Trophoblast cell (in vitro differentiated cells and primary cell): Measurements from ENCODE around the gene PLIN4.

Experiments
- DNase-seq, 2 donors: peaks; one replicate each; pipeline ENCODE4 v3.0.0-alpha.2; 2016
- H2AFZ ChIP-seq: 2 replicates; pipeline ENCODE4 v1.6.1; 2013; ENCODE audit warnings: low read length, moderate library complexity, mild to moderate bottlenecking; ENCODE audit not compliant: insufficient read depth, poor library complexity
- H2AK5ac ChIP-seq: 2 replicates; pipeline ENCODE4 v1.6.1; 2013; ENCODE audit warnings: mild to moderate bottlenecking, low read length
- H2BK120ac ChIP-seq: 2 replicates; pipeline ENCODE4 v1.6.1; 2013; ENCODE audit warnings: low read length, mild to moderate bottlenecking, moderate library complexity; ENCODE audit not compliant: insufficient read depth, poor library complexity
- H2BK12ac ChIP-seq: 2 replicates; pipeline ENCODE4 v1.6.1; 2013; ENCODE audit warnings: mild to moderate bottlenecking, low read length, moderate library complexity
- H2BK5ac ChIP-seq: 2 replicates; pipeline ENCODE4 v1.6.1; 2013; ENCODE audit warnings: low read length, low read depth, moderate library complexity, mild to moderate bottlenecking; ENCODE audit not compliant: poor library complexity
- H3K14ac ChIP-seq: 2 replicates; pipeline ENCODE4 v1.6.1; 2013; ENCODE audit warnings: mild to moderate bottlenecking, low read length
- H3K18ac ChIP-seq: 2 replicates; pipeline ENCODE4 v1.6.1; 2013; ENCODE audit warnings: mild to moderate bottlenecking, low read length
- H3K23ac ChIP-seq: 2 replicates; pipeline ENCODE4 v1.6.1; 2013; ENCODE audit warnings: low read length
- H3K27ac ChIP-seq: 2 replicates; pipeline ENCODE4 v1.5.1; 2013; ENCODE audit warnings: low read depth, mild to moderate bottlenecking, inconsistent platforms, low read length, moderate library complexity
- H3K27me3 ChIP-seq: 2 replicates; pipeline ENCODE4 v1.6.1; 2013; ENCODE audit warnings: inconsistent platforms, mild to moderate bottlenecking, low read length, moderate library complexity; ENCODE audit not compliant: insufficient read depth
- H3K36me3 ChIP-seq, 2 experiments: 1 replicate in 1 of 2; 2 replicates in 1 of 2; pipeline ENCODE4 v1.6.1; 2013; ENCODE audit warnings: low read length in 2 of 2, mild to moderate bottlenecking in 2 of 2, moderate library complexity in 1 of 2; ENCODE audit not compliant: insufficient read depth in 2 of 2, control insufficient read depth in 1 of 2
- H3K4ac ChIP-seq: 2 replicates; pipeline ENCODE4 v1.6.1; 2013; ENCODE audit warnings: low read depth, mild to moderate bottlenecking, low read length, moderate library complexity
- H3K4me1 ChIP-seq, 2 experiments: 1 replicate in 1 of 2; 2 replicates in 1 of 2; pipeline ENCODE4 v1.6.1; 2013; ENCODE audit warnings: low read length in 2 of 2, mild to moderate bottlenecking in 2 of 2, moderate library complexity in 1 of 2; ENCODE audit not compliant: insufficient read depth in 2 of 2, control insufficient read depth in 1 of 2
- H3K4me2 ChIP-seq: 2 replicates; pipeline ENCODE4 v1.6.1; 2013; ENCODE audit warnings: inconsistent platforms, mild to moderate bottlenecking, low read length, moderate library complexity
- H3K4me3 ChIP-seq: 2 replicates; pipeline ENCODE4 v1.5.1; 2013; ENCODE audit warnings: mild to moderate bottlenecking, low read depth, low read length, inconsistent platforms
- H3K79me1 ChIP-seq: one replicate; pipeline ENCODE4 v1.6.1; 2013; ENCODE audit warnings: low read length
- H3K79me2 ChIP-seq: 2 replicates; pipeline ENCODE4 v1.6.1; 2013; ENCODE audit warnings: low read length, mild to moderate bottlenecking; ENCODE audit not compliant: control insufficient read depth, insufficient read depth, poor library complexity
- H3K9ac ChIP-seq: 2 replicates; pipeline ENCODE4 v1.6.1; 2013; ENCODE audit warnings: mild to moderate bottlenecking, low read length
- H3K9me3 ChIP-seq: 2 replicates; pipeline ENCODE4 v1.6.1; 2013; ENCODE audit warnings: low read depth, mild to moderate bottlenecking, control low read depth, inconsistent platforms, low read length; ENCODE audit not compliant: insufficient read depth
- H4K12ac ChIP-seq: 2 replicates; pipeline ENCODE4 v1.6.1; 2013; ENCODE audit warnings: low read depth, mild to moderate bottlenecking, low read length, moderate library complexity
- H4K8ac ChIP-seq: 2 replicates; pipeline ENCODE4 v1.6.1; 2013; ENCODE audit warnings: low read depth, mild to moderate bottlenecking, low read length, moderate library complexity
- H4K91ac ChIP-seq: one replicate; pipeline ENCODE4 v1.6.1; 2013; ENCODE audit warnings: low read depth, mild to moderate bottlenecking, low read length, moderate library complexity
- WGBS: extraction: QIAGEN DNeasy Blood & Tissue Kit; methylation state at CpG from one replicate; pipeline ENCODE4 v1.1.7; 2013; ENCODE audit warnings: missing lambda C conversion rate; ENCODE audit not compliant: insufficient read length, insufficient coverage; ENCODE audit errors: extremely low coverage; 5-methylcytosine and 5-hydroxymethylcytosine counted together

PLIN4 gene

GRCh38 chr19:4453232-4454179 is 64.8 kb downstream of the PLIN4 start:
- no peak overlapping the region for H2AK5ac ChIP-seq
- no CpG with 5 or more reads among the region's 34 CpGs for WGBS
- peaks cover 30 to 31% of the 10 kb centered on the region in 2 experiments for H3K36me3 ChIP-seq
- no peak overlapping the region for H2BK120ac ChIP-seq
- no peak overlapping the region for H4K12ac ChIP-seq
- no peak overlapping the region for H2AFZ ChIP-seq
- H3K23ac ChIP-seq: no peak overlapping the region
- H3K79me1 ChIP-seq: peaks cover 5% of the 10 kb centered on the region
- DNase-seq: no peak
- H3K18ac ChIP-seq: no peak overlapping the region
- no peak overlapping the region for H3K27ac ChIP-seq
- H4K91ac ChIP-seq: no peak overlapping the region
- H4K8ac ChIP-seq: no peak overlapping the region
- H3K14ac ChIP-seq: no peak overlapping the region
- no peaks in the 10 kb centered on the region for H3K27me3 ChIP-seq
- no peak overlapping the region for H3K9ac ChIP-seq
- H3K4me2 ChIP-seq: no peak overlapping the region
- H3K79me2 ChIP-seq: peaks cover 7% of the 10 kb centered on the region
- H3K4me3 ChIP-seq: no peak overlapping the region
- H2BK12ac ChIP-seq: no peak overlapping the region
- no peak overlapping the region for H2BK5ac ChIP-seq
- H3K9me3 ChIP-seq: no peaks in the 10 kb centered on the region
- no peak overlapping the region for H3K4ac ChIP-seq
- peaks cover 3 to 8% of the 10 kb centered on the region in 2 experiments for H3K4me1 ChIP-seq

GRCh38 chr19:4452230-4452990 is 65.9 kb downstream of the PLIN4 start:
- no peak overlapping the region for H2AFZ ChIP-seq
- peaks cover 6% of the 10 kb centered on the region for H3K79me2 ChIP-seq
- no peak overlapping the region for H3K4ac ChIP-seq
- H3K4me3 ChIP-seq: no peak overlapping the region
- H3K9me3 ChIP-seq: no peaks in the 10 kb centered on the region
- no peak overlapping the region for H3K9ac ChIP-seq
- no CpG with 5 or more reads among the region's 24 CpGs for WGBS
- peaks cover 41 to 42% of the 10 kb centered on the region in 2 experiments for H3K36me3 ChIP-seq
- no peak overlapping the region for H3K18ac ChIP-seq
- no peak for DNase-seq
- no peak overlapping the region for H2BK5ac ChIP-seq
- peaks cover 4% of the 10 kb centered on the region for H3K79me1 ChIP-seq
- peaks cover 3 to 8% of the 10 kb centered on the region in 2 experiments for H3K4me1 ChIP-seq
- H3K27ac ChIP-seq: no peak overlapping the region
- no peak overlapping the region for H3K14ac ChIP-seq
- H3K23ac ChIP-seq: no peak overlapping the region
- no peak overlapping the region for H4K8ac ChIP-seq
- H3K27me3 ChIP-seq: no peaks in the 10 kb centered on the region
- no peak overlapping the region for H2AK5ac ChIP-seq
- H4K91ac ChIP-seq: no peak overlapping the region
- no peak overlapping the region for H3K4me2 ChIP-seq
- no peak overlapping the region for H2BK120ac ChIP-seq
- no peak overlapping the region for H4K12ac ChIP-seq
- no peak overlapping the region for H2BK12ac ChIP-seq
